ENCODE results near the gene GPR160. TPM values are rescaled to one million over a fixed set of nuclear protein-coding genes. Genes with fewer than 3 reads are reported as not detected.

Gene GPR160
- polyA plus RNA-seq, 3 donors, result 10.0 to 19.7 (median 11.5) TPM

DNA sequence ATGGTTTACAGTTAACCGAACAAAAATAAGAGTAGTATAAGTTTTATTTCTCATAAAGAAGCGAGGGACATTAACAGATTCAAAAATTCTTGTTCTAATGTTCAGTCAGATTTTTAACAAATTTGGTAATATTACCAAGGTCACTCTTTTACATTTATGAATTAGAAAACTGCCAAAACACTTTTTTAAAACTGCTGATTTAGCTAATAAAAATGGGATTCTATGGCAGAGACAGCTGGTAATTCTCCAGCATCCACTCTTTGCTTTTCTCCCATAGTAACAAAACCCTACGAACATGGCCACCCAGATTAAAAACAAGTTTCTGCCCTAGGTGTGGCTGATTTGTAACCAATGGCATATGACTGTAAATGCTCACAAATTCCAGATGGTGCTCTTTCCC lies 71.2 kb downstream of the GPR160 start:
- Histone ChIP-seq H2AFZ (ENCODE audit: insufficient read depth, low read depth, low read length, poor library complexity, severe bottlenecking) (no peak overlapping the region), H4K20me1 (ENCODE audit: insufficient read depth, low read length) (peaks cover 34% of the 10 kb centered on the region), H3K9ac (ENCODE audit: insufficient read depth, low read length, poor library complexity, severe bottlenecking) (no peak overlapping the region), H3K9me3 (replicated peaks in 1 of 2; ENCODE audit: control insufficient read depth in 1 of 2, insufficient read depth in 1 of 2, low read length in 2 of 2) (no peaks in the 10 kb centered on the region), H3K27me3 (ENCODE audit: control insufficient read depth in 2 of 2, insufficient read depth in 2 of 2, low read length in 2 of 2) (no peaks in the 10 kb centered on the region), H3K36me3 (replicated peaks in 1 of 2; ENCODE audit: control insufficient read depth in 1 of 2, insufficient read depth in 2 of 2, low read length in 2 of 2) (peaks cover 78 to 95% of the 10 kb centered on the region in 2 donors), H3K4me2 (replicated peaks; ENCODE audit: extremely low read depth, low read length, poor library complexity, severe bottlenecking) (no peak overlapping the region), H3K4me3 (replicated peaks in 1 of 3; ENCODE audit: low read depth in 2 of 3, low read length in 3 of 3) (no peak overlapping the region), H3K27ac (ENCODE audit: low read depth in 1 of 2, low read length in 2 of 2) (no peak overlapping the region), H3K4me1 (ENCODE audit: control insufficient read depth in 1 of 2, insufficient read depth in 2 of 2, low read length in 2 of 2) (no peaks in the 10 kb centered on the region), H3K79me2 (ENCODE audit: insufficient read depth, low read length) (no peaks in the 10 kb centered on the region)
- Mint-ChIP-seq H3K27ac (no peak overlapping the region), H3K4me1 (no peaks in the 10 kb centered on the region), H3K27me3 (ENCODE audit: low read depth in 3 of 3) (peaks cover 0 to 2% (median 0%) of the 10 kb centered on the region in 3 donors), H3K36me3 (peaks cover 62 to 81% of the 10 kb centered on the region in 2 donors), H3K4me3 (no peak overlapping the region), H3K9me3 (peaks cover 0 to 4% (median 0%) of the 10 kb centered on the region in 7 donors)
- TF ChIP-seq CTCF (IDR thresholded peaks at IDR 0.05), result no peak
- WGBS (ENCODE audit: insufficient coverage), result no CpG with 5 or more reads among the region's 3 CpGs
- DNase-seq, result no peak
- intact Hi-C loops (cut with micrococcal nuclease), result no loop called here

- H3K4me1 Mint-ChIP-seq, result no peaks in the 10 kb centered on the region
- no peaks in the 10 kb centered on the region for H3K9me3 ChIP-seq (replicated peaks in 1 of 2; ENCODE audit: control insufficient read depth in 1 of 2, insufficient read depth in 1 of 2, low read length in 2 of 2)
- no peak overlapping the region for H3K9ac ChIP-seq (ENCODE audit: insufficient read depth, low read length, poor library complexity, severe bottlenecking)
- H3K27me3 ChIP-seq (ENCODE audit: control insufficient read depth in 2 of 2, insufficient read depth in 2 of 2, low read length in 2 of 2), result no peaks in the 10 kb centered on the region
- H3K36me3 Mint-ChIP-seq, result peaks cover 56 to 79% of the 10 kb centered on the region in 2 donors
- 83% methylated on average over 2 of the region's 2 CpGs for WGBS (ENCODE audit: insufficient coverage)
- peaks cover 34% of the 10 kb centered on the region for H4K20me1 ChIP-seq (ENCODE audit: insufficient read depth, low read length)
- peaks cover 0 to 2% (median 0%) of the 10 kb centered on the region in 3 donors for H3K27me3 Mint-ChIP-seq (ENCODE audit: low read depth in 3 of 3)
- no peaks in the 10 kb centered on the region for H3K79me2 ChIP-seq (ENCODE audit: insufficient read depth, low read length)
- H3K4me2 ChIP-seq (replicated peaks; ENCODE audit: extremely low read depth, low read length, poor library complexity, severe bottlenecking), result no peak overlapping the region
- TF ChIP-seq CTCF (IDR thresholded peaks at IDR 0.05), result no peak
- H3K4me3 ChIP-seq (replicated peaks in 1 of 3; ENCODE audit: low read depth in 2 of 3, low read length in 3 of 3), result no peak overlapping the region
- H3K36me3 ChIP-seq (replicated peaks in 1 of 2; ENCODE audit: control insufficient read depth in 1 of 2, insufficient read depth in 2 of 2, low read length in 2 of 2), result peaks cover 78 to 95% of the 10 kb centered on the region in 2 donors
- no peaks in the 10 kb centered on the region for H3K4me1 ChIP-seq (ENCODE audit: control insufficient read depth in 1 of 2, insufficient read depth in 2 of 2, low read length in 2 of 2)
- peaks cover 0 to 4% (median 0%) of the 10 kb centered on the region in 7 donors for H3K9me3 Mint-ChIP-seq
- H3K27ac Mint-ChIP-seq, result peak overlapping the region in 4 of 7 donors; percentile 0 to 55 (median 23)
- no peak overlapping the region for H3K27ac ChIP-seq (ENCODE audit: low read depth in 1 of 2, low read length in 2 of 2)
- DNase-seq, result no peak
- intact Hi-C loops (cut with micrococcal nuclease), result no loop called here
- H3K4me3 Mint-ChIP-seq, result no peak overlapping the region
- no peak overlapping the region for H2AFZ ChIP-seq (ENCODE audit: insufficient read depth, low read depth, low read length, poor library complexity, severe bottlenecking)
These were observed 71.9 kb downstream of the GPR160 start for GRCh38 chr3:170109579-170110293.

All from CD14-positive monocyte (primary cell).